ENCODE results near the gene ETV3.
"Not testable (repeated sequence)": the region's sequence is repeated elsewhere in the genome, so short reads cannot be mapped to it uniquely, and the experiment has no call there.

The ETV3 gene

GRCh38 chr1:157171903-157172503 is 33.8 kb upstream of the ETV3 start:
- peaks cover 30% of the 10 kb centered on the region for H3K27me3 Mint-ChIP-seq
- not testable (repeated sequence) for H3K4me3 Mint-ChIP-seq; H3K9me3 Mint-ChIP-seq; H3K27ac Mint-ChIP-seq; H3K36me3 Mint-ChIP-seq; H3K4me1 Mint-ChIP-seq; DNase-seq (ENCODE audit: low spot score in 2 of 2)
- peak; percentile 46 for ATAC-seq (ENCODE audit: low read depth)

GRCh38 chr1:157170677-157171515 is 32.7 kb upstream of the ETV3 start:
- Mint-ChIP-seq H3K4me3 (no peak overlapping the region), H3K27me3 (peaks cover 24% of the 10 kb centered on the region), H3K36me3 (no peaks in the 10 kb centered on the region), H3K27ac (no peak overlapping the region), H3K9me3 (no peaks in the 10 kb centered on the region), H3K4me1 (peaks cover 6% of the 10 kb centered on the region)
- peak; percentile 41 to 60 for DNase-seq (ENCODE audit: low spot score in 2 of 2)
- no peak for ATAC-seq (ENCODE audit: low read depth)

- no peaks in the 10 kb centered on the region for H3K36me3 Mint-ChIP-seq
- peaks cover 21% of the 10 kb centered on the region for H3K27me3 Mint-ChIP-seq
- H3K4me1 Mint-ChIP-seq: peaks cover 9% of the 10 kb centered on the region
- no peaks in the 10 kb centered on the region for H3K9me3 Mint-ChIP-seq
- no peak overlapping the region for H3K4me3 Mint-ChIP-seq
- no peak overlapping the region for H3K27ac Mint-ChIP-seq
- ATAC-seq (ENCODE audit: low read depth) (no peak), DNase-seq (ENCODE audit: low spot score in 2 of 2) (no peak)
Observed at GRCh38 chr1:157168015-157168414, 29.8 kb upstream of the ETV3 start.

GRCh38 chr1:157167437-157167836 is 29.2 kb upstream of the ETV3 start:
- no peak for DNase-seq (ENCODE audit: low spot score in 2 of 2)
- no peak for ATAC-seq (ENCODE audit: low read depth)
- no peak overlapping the region for H3K4me3 Mint-ChIP-seq
- no peaks in the 10 kb centered on the region for H3K9me3 Mint-ChIP-seq
- H3K27me3 Mint-ChIP-seq: peaks cover 21% of the 10 kb centered on the region
- H3K36me3 Mint-ChIP-seq: no peaks in the 10 kb centered on the region
- H3K27ac Mint-ChIP-seq: no peak overlapping the region
- H3K4me1 Mint-ChIP-seq: peaks cover 9% of the 10 kb centered on the region

GRCh38 chr1:157166590-157166989 is 28.4 kb upstream of the ETV3 start:
- DNase-seq (ENCODE audit: low spot score in 2 of 2): no peak
- no peak overlapping the region for H3K4me3 Mint-ChIP-seq
- no peak for ATAC-seq (ENCODE audit: low read depth)
- H3K27me3 Mint-ChIP-seq: peaks cover 21% of the 10 kb centered on the region
- H3K9me3 Mint-ChIP-seq: no peaks in the 10 kb centered on the region
- peaks cover 9% of the 10 kb centered on the region for H3K4me1 Mint-ChIP-seq
- no peak overlapping the region for H3K27ac Mint-ChIP-seq
- no peaks in the 10 kb centered on the region for H3K36me3 Mint-ChIP-seq

- Mint-ChIP-seq H3K27me3 (peaks cover 17% of the 10 kb centered on the region), H3K4me1 (peaks cover 9% of the 10 kb centered on the region), H3K36me3 (no peaks in the 10 kb centered on the region), H3K4me3 (no peak overlapping the region), H3K27ac (no peak overlapping the region), H3K9me3 (no peaks in the 10 kb centered on the region)
- peak; percentile 77 to 80 for DNase-seq (ENCODE audit: low spot score in 2 of 2)
- peak; percentile 53 for ATAC-seq (ENCODE audit: low read depth)
Observed at GRCh38 chr1:157163273-157164127, 25.3 kb upstream of the ETV3 start.

GRCh38 chr1:157162345-157162744 is 24.1 kb upstream of the ETV3 start:
- no peaks in the 10 kb centered on the region for H3K9me3 Mint-ChIP-seq
- H3K4me3 Mint-ChIP-seq: no peak overlapping the region
- H3K36me3 Mint-ChIP-seq: no peaks in the 10 kb centered on the region
- no peak overlapping the region for H3K27ac Mint-ChIP-seq
- peaks cover 19% of the 10 kb centered on the region for H3K27me3 Mint-ChIP-seq
- DNase-seq (ENCODE audit: low spot score in 2 of 2) (no peak), ATAC-seq (ENCODE audit: low read depth) (no peak)
- H3K4me1 Mint-ChIP-seq: peaks cover 6% of the 10 kb centered on the region

- no peaks in the 10 kb centered on the region for H3K9me3 Mint-ChIP-seq
- peaks cover 4% of the 10 kb centered on the region for H3K4me1 Mint-ChIP-seq
- no peak overlapping the region for H3K27ac Mint-ChIP-seq
Observed at GRCh38 chr1:157161901-157162300, 23.7 kb upstream of the ETV3 start.

GRCh38 chr1:157158967-157159366 is 20.8 kb upstream of the ETV3 start:
- ATAC-seq (ENCODE audit: low read depth) (no peak), DNase-seq (ENCODE audit: low spot score in 2 of 2) (no peak)
- Mint-ChIP-seq H3K4me3 (no peak overlapping the region), H3K9me3 (no peaks in the 10 kb centered on the region), H3K27me3 (peaks cover 23% of the 10 kb centered on the region), H3K36me3 (no peaks in the 10 kb centered on the region), H3K4me1 (peaks cover 7% of the 10 kb centered on the region), H3K27ac (no peak overlapping the region)

More at GRCh38 chr1:157161901-157162300, 23.7 kb upstream of the ETV3 start:
- ATAC-seq (ENCODE audit: low read depth) (no peak), DNase-seq (ENCODE audit: low spot score in 2 of 2) (no peak)
- Mint-ChIP-seq H3K27me3 (peaks cover 17% of the 10 kb centered on the region), H3K36me3 (no peaks in the 10 kb centered on the region), H3K4me3 (no peak overlapping the region)

- Mint-ChIP-seq H3K9me3 (no peaks in the 10 kb centered on the region), H3K4me1 (peaks cover 4% of the 10 kb centered on the region), H3K36me3 (no peaks in the 10 kb centered on the region), H3K4me3 (no peak overlapping the region), H3K27me3 (peaks cover 21% of the 10 kb centered on the region), H3K27ac (no peak overlapping the region)
- ATAC-seq (ENCODE audit: low read depth) (no peak), DNase-seq (ENCODE audit: low spot score in 2 of 2) (no peak)
Observed at GRCh38 chr1:157157501-157158190, 19.5 kb upstream of the ETV3 start.

- Mint-ChIP-seq H3K27ac (no peak overlapping the region), H3K4me3 (no peak overlapping the region), H3K9me3 (no peaks in the 10 kb centered on the region), H3K36me3 (no peaks in the 10 kb centered on the region), H3K4me1 (peaks cover 4% of the 10 kb centered on the region), H3K27me3 (peaks cover 22% of the 10 kb centered on the region)
- DNase-seq (ENCODE audit: low spot score in 2 of 2) (peak; percentile 80 to 86), ATAC-seq (ENCODE audit: low read depth) (peak; percentile 81)
Observed at GRCh38 chr1:157156058-157156541, 17.9 kb upstream of the ETV3 start.

GRCh38 chr1:157155658-157156057 is 17.5 kb upstream of the ETV3 start:
- DNase-seq (ENCODE audit: low spot score in 2 of 2): no peak
- Mint-ChIP-seq H3K27me3 (peaks cover 22% of the 10 kb centered on the region), H3K36me3 (no peaks in the 10 kb centered on the region), H3K4me1 (peaks cover 4% of the 10 kb centered on the region), H3K27ac (no peak overlapping the region), H3K4me3 (no peak overlapping the region), H3K9me3 (no peaks in the 10 kb centered on the region)
- ATAC-seq (ENCODE audit: low read depth): peak; percentile 21

- Mint-ChIP-seq H3K27me3 (peaks cover 22% of the 10 kb centered on the region), H3K27ac (no peak overlapping the region), H3K36me3 (no peaks in the 10 kb centered on the region), H3K9me3 (no peaks in the 10 kb centered on the region), H3K4me1 (peaks cover 4% of the 10 kb centered on the region), H3K4me3 (no peak overlapping the region)
- no peak for DNase-seq (ENCODE audit: low spot score in 2 of 2)
- no peak for ATAC-seq (ENCODE audit: low read depth)
Observed at GRCh38 chr1:157154940-157155514, 16.8 kb upstream of the ETV3 start.

Data from memory B cell (primary cell).